GM12891 (cell line): ENCODE measurements around the gene DNMT3L.

Source experiments
- POLR2A ChIP-seq: IDR thresholded peaks from 2 replicates; pipeline ENCODE4 v1.6.1; 2011; ENCODE audit warnings: low read depth, low read length, control low read depth
- POLR2AphosphoS5 ChIP-seq: IDR thresholded peaks from 2 replicates; pipeline ENCODE4 v1.6.1; 2011; ENCODE audit warnings: low read depth, low read length, control low read depth
- TAF1 ChIP-seq: IDR thresholded peaks from 2 replicates; pipeline ENCODE4 v1.6.1; 2011; ENCODE audit warnings: low read depth, low read length, control low read depth

- TF ChIP-seq POLR2AphosphoS5 (no peak), POLR2A (no peak), TAF1 (no peak)
Measured at GRCh38 chr21:44305691-44306090, 44.0 kb upstream of the DNMT3L start.
